HG02852 (cell line): Measurements from ENCODE around the gene LDLRAP1.
A peak's percentile ranks its signal among the peaks of the same experiment; 100 is the strongest.
"Not testable (repeated sequence)": the region's sequence is repeated elsewhere in the genome, so short reads cannot be mapped to it uniquely, and the experiment has no call there.

Experiments
- ATAC-seq: cut with Tn5 transposase; IDR thresholded peaks from one replicate; pipeline ENCODE4 v1.9.1; 2021; ENCODE audit warnings: mild to moderate bottlenecking, moderate library complexity; ENCODE audit not compliant: unreplicated experiment

Gene LDLRAP1

GRCh38 chr1:25543425-25544242 is at the start of gene LDLRAP1:
LDLRAP1 (plus strand) TSS chr1:25543606; CDS start chr1:25543699, 93 bp downstream.
- peak; percentile 92 for ATAC-seq

- ATAC-seq, result no peak
Measured at GRCh38 chr1:25494952-25495351, 48.5 kb upstream of the LDLRAP1 start.

GRCh38 chr1:25500694-25501093 is 42.7 kb upstream of the LDLRAP1 start:
- ATAC-seq, result no peak

- no peak for ATAC-seq
Measured at GRCh38 chr1:25501235-25502058, 42.0 kb upstream of the LDLRAP1 start.

- no peak for ATAC-seq
Measured at GRCh38 chr1:25502957-25503356, 40.4 kb upstream of the LDLRAP1 start.

- ATAC-seq, result no peak
Measured at GRCh38 chr1:25503551-25504426, 39.6 kb upstream of the LDLRAP1 start.

- no peak for ATAC-seq
Measured at GRCh38 chr1:25504706-25505595, 38.5 kb upstream of the LDLRAP1 start.

- no peak for ATAC-seq
Measured at GRCh38 chr1:25505656-25506385, 37.6 kb upstream of the LDLRAP1 start.

- not testable (repeated sequence) for ATAC-seq
Measured at GRCh38 chr1:25506566-25507463, 36.6 kb upstream of the LDLRAP1 start.

- no peak for ATAC-seq
Measured at GRCh38 chr1:25513666-25514065, 29.7 kb upstream of the LDLRAP1 start.

GRCh38 chr1:25515033-25515432 is 28.4 kb upstream of the LDLRAP1 start:
- ATAC-seq, result no peak

- no peak for ATAC-seq
Measured at GRCh38 chr1:25516686-25517085, 26.7 kb upstream of the LDLRAP1 start.

- ATAC-seq, result no peak
Measured at GRCh38 chr1:25517476-25518394, 25.7 kb upstream of the LDLRAP1 start.

- ATAC-seq, result no peak
Measured at GRCh38 chr1:25519624-25520023, 23.8 kb upstream of the LDLRAP1 start.

- ATAC-seq, result no peak
Measured at GRCh38 chr1:25520446-25521061, 22.9 kb upstream of the LDLRAP1 start.

- no peak for ATAC-seq
Measured at GRCh38 chr1:25522031-25522655, 21.3 kb upstream of the LDLRAP1 start.
